ENCODE data around the gene RNF223.

- TF ChIP-seq CTCF (IDR thresholded peaks at IDR 0.05; ENCODE audit: low read length) (no peak), EZH2 (optimal IDR thresholded peaks at IDR 0.05; ENCODE audit: low read depth, low read length) (no peak)
These were observed 16.6 kb upstream of the RNF223 start for GRCh38 chr1:1090424-1091343.

Measured in MM.1S (cell line).